Measurements from ENCODE around the gene CYP4F22. TPM values are rescaled to one million over a fixed set of nuclear protein-coding genes. Genes with fewer than 3 reads are reported as not detected.

Gene CYP4F22
- polyA plus RNA-seq, 3 donors: 0.08 to 1.1 (median 0.33) TPM

GRCh38 chr19:15506074-15506571, 2.2 kb upstream of the CYP4F22 start:
- no peak overlapping the region for H2AFZ ChIP-seq (ENCODE audit: insufficient read depth, low read depth, low read length, poor library complexity, severe bottlenecking)
- H3K27ac ChIP-seq (ENCODE audit: low read depth in 1 of 2, low read length in 2 of 2): no peak overlapping the region
- intact Hi-C loops (cut with micrococcal nuclease): no loop called here
- H3K36me3 ChIP-seq (replicated peaks in 1 of 2; ENCODE audit: control insufficient read depth in 1 of 2, insufficient read depth in 2 of 2, low read length in 2 of 2): no peaks in the 10 kb centered on the region
- H4K20me1 ChIP-seq (ENCODE audit: insufficient read depth, low read length): no peaks in the 10 kb centered on the region
- peaks cover 0 to 11% (median 2%) of the 10 kb centered on the region in 7 donors for H3K9me3 Mint-ChIP-seq
- H3K4me3 ChIP-seq (replicated peaks in 1 of 3; ENCODE audit: low read depth in 2 of 3, low read length in 3 of 3): no peak overlapping the region
- H3K4me1 Mint-ChIP-seq: peaks cover 14% of the 10 kb centered on the region
- H3K4me3 Mint-ChIP-seq: no peak overlapping the region
- no peaks in the 10 kb centered on the region for H3K9me3 ChIP-seq (replicated peaks in 1 of 2; ENCODE audit: control insufficient read depth in 1 of 2, insufficient read depth in 1 of 2, low read length in 2 of 2)
- TF ChIP-seq CTCF (IDR thresholded peaks at IDR 0.05): no peak
- H3K36me3 Mint-ChIP-seq: peaks cover 3 to 4% of the 10 kb centered on the region in 2 donors
- H3K79me2 ChIP-seq (ENCODE audit: insufficient read depth, low read length): no peaks in the 10 kb centered on the region
- WGBS (ENCODE audit: insufficient coverage): 90% methylated on average over 2 of the region's 5 CpGs
- H3K4me2 ChIP-seq (replicated peaks; ENCODE audit: extremely low read depth, low read length, poor library complexity, severe bottlenecking): no peak overlapping the region
- peaks cover 11 to 18% of the 10 kb centered on the region in 2 donors for H3K4me1 ChIP-seq (ENCODE audit: control insufficient read depth in 1 of 2, insufficient read depth in 2 of 2, low read length in 2 of 2)
- peaks cover 41 to 59% (median 43%) of the 10 kb centered on the region in 3 donors for H3K27me3 Mint-ChIP-seq (ENCODE audit: low read depth in 3 of 3)
- H3K27me3 ChIP-seq (ENCODE audit: control insufficient read depth in 2 of 2, insufficient read depth in 2 of 2, low read length in 2 of 2): peaks cover 15 to 34% of the 10 kb centered on the region in 2 donors
- H3K27ac Mint-ChIP-seq: no peak overlapping the region
- H3K9ac ChIP-seq (ENCODE audit: insufficient read depth, low read length, poor library complexity, severe bottlenecking): no peak overlapping the region
- no peak for DNase-seq

DNA sequence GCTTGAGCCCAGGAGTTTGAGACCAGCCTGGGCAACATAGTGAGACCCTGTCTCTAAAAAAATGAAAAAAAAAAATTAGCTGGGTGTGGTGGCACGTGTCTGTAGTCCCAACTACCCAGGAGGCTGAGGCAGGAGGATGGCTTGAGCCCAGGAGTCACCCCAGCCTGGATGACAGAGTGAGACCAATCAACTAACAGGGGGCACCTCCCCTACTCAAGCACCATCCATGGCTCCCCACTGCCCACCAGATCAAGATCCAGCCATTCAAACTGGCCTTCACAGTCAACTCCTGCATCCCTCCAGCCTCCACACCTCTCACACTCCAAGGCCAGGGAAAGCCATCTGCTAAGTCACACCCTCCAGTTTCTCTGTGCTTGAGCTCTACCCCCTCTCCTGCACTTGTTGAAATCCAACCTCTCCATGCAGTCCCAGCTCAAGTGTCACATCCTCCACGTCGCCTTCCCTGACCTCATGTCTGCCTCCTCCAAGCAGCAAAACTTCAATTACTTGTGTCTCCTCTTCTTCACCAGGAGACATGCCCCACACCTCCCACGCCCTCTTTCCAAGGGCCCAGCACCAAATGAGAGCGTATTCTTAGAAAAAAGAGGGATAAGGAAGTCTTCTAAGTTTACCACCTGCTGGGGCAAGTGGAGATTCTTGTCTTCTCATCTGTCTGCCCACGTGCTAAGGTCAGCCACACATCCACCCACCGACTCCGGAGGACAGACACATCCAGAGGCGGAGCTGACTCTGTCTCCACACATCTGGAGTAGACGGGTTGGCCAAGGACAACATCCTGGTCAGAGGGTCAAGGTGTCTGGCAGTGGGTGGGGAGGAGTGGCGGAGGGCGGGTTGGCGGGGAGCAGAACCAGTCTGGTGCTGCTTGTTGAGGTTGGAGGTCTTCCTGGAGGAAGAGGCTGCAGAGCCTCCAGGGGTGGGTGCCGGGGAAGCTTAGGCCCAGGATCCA, 974 bp upstream of the CYP4F22 start:
- peaks cover 11 to 18% of the 10 kb centered on the region in 2 donors for H3K4me1 ChIP-seq (ENCODE audit: control insufficient read depth in 1 of 2, insufficient read depth in 2 of 2, low read length in 2 of 2)
- H3K36me3 ChIP-seq (replicated peaks in 1 of 2; ENCODE audit: control insufficient read depth in 1 of 2, insufficient read depth in 2 of 2, low read length in 2 of 2): no peaks in the 10 kb centered on the region
- H3K27me3 ChIP-seq (ENCODE audit: control insufficient read depth in 2 of 2, insufficient read depth in 2 of 2, low read length in 2 of 2): peaks cover 15 to 34% of the 10 kb centered on the region in 2 donors
- no peaks in the 10 kb centered on the region for H3K9me3 ChIP-seq (replicated peaks in 1 of 2; ENCODE audit: control insufficient read depth in 1 of 2, insufficient read depth in 1 of 2, low read length in 2 of 2)
- no peak for TF ChIP-seq CTCF (IDR thresholded peaks at IDR 0.05)
- H3K27me3 Mint-ChIP-seq (ENCODE audit: low read depth in 3 of 3): peaks cover 39 to 49% (median 39%) of the 10 kb centered on the region in 3 donors
- no peak overlapping the region for H2AFZ ChIP-seq (ENCODE audit: insufficient read depth, low read depth, low read length, poor library complexity, severe bottlenecking)
- H3K9ac ChIP-seq (ENCODE audit: insufficient read depth, low read length, poor library complexity, severe bottlenecking): no peak overlapping the region
- intact Hi-C loops (cut with micrococcal nuclease): no loop called here
- H3K4me3 ChIP-seq (replicated peaks in 1 of 3; ENCODE audit: low read depth in 2 of 3, low read length in 3 of 3): no peak overlapping the region
- peaks cover 3 to 4% of the 10 kb centered on the region in 2 donors for H3K36me3 Mint-ChIP-seq
- peaks cover 14% of the 10 kb centered on the region for H3K4me1 Mint-ChIP-seq
- WGBS (ENCODE audit: insufficient coverage): 81% methylated on average over 10 of the region's 14 CpGs
- H3K4me2 ChIP-seq (replicated peaks; ENCODE audit: extremely low read depth, low read length, poor library complexity, severe bottlenecking): no peak overlapping the region
- H3K4me3 Mint-ChIP-seq: peak overlapping the region in 1 of 2 donors; percentile 86
- no peaks in the 10 kb centered on the region for H3K79me2 ChIP-seq (ENCODE audit: insufficient read depth, low read length)
- no peaks in the 10 kb centered on the region for H4K20me1 ChIP-seq (ENCODE audit: insufficient read depth, low read length)
- H3K9me3 Mint-ChIP-seq: peaks cover 0 to 11% (median 2%) of the 10 kb centered on the region in 7 donors
- peak overlapping the region in 1 of 7 donors; percentile 8 for H3K27ac Mint-ChIP-seq
- H3K27ac ChIP-seq (ENCODE audit: low read depth in 1 of 2, low read length in 2 of 2): no peak overlapping the region
- no peak for DNase-seq

Measured in CD14-positive monocyte (primary cell).